HepG2 (cell line): ENCODE data around the gene CCDC106. TPM values are rescaled to one million over a fixed set of nuclear protein-coding genes. Genes with fewer than 3 reads are reported as not detected.

Experiments used
- ATAC-seq: fragments of 200-7000 bp; cut with Tn5 transposase; 3 replicates; pipeline ENCODE4 v1.9.1; 2020; ENCODE audit warnings: mild to moderate bottlenecking, moderate library complexity
- BruUV-seq: library from RNA; stranded (reverse); fragments of 400-500 nt; replicated peaks from 2 replicates; lab custom pipeline; 2021; lab: Mats Ljungman, UMichigan
- CTCF ChIA-PET: fragments of 300-600 bp; formaldehyde crosslinking; extraction: SDS; loops from one replicate; lab custom pipeline; 2021; ENCODE audit warnings: low total read pairs, inconsistent platforms, low intra/inter-chr PET ratio; lab: Yijun Ruan, JAX
- POLR2A ChIA-PET: fragments of 350-600 bp; sonication (Branson Sonifier 250); formaldehyde crosslinking; loops from one replicate; lab custom pipeline; 2020; ENCODE audit warnings: antibody characterized with exemption, inconsistent platforms; lab: Yijun Ruan, JAX
- DNase-seq: peaks from one replicate; pipeline ENCODE4 v3.0.0-alpha.2; 2015; ENCODE audit warnings: low spot score
- FAIRE-seq: peaks from 3 replicates; lab custom pipeline; 2011; peaks lifted over from hg19 to GRCh38; lab: Jason Lieb, UNC
- H2AFZ ChIP-seq: one replicate; pipeline ENCODE4 v1.6.1; 2011; ENCODE audit warnings: low read length, inconsistent platforms
- H3K27ac ChIP-seq: fragments of 300-600 bp; 3 replicates; pipeline ENCODE4 v1.8.0; 2011; ENCODE audit warnings: mixed run types, mild to moderate bottlenecking, mixed read lengths, low read length, inconsistent platforms; ENCODE audit not compliant: insufficient read depth; ENCODE audit errors: extremely low read length
- H3K27me3 ChIP-seq, 2 experiments: fragments of 200-600 bp in 1 of 2; 2 replicates in 1 of 2; 3 replicates in 1 of 2; pipeline versions ENCODE4 v1.6.0 to v1.8.0; 2011; ENCODE audit warnings: low read length in 2 of 2, mild to moderate bottlenecking in 2 of 2, moderate library complexity in 2 of 2, inconsistent platforms in 1 of 2; ENCODE audit not compliant: insufficient read depth in 2 of 2, control insufficient read depth in 1 of 2
- H3K36me3 ChIP-seq, 2 experiments: fragments of 200-600 bp in 1 of 2; replicated peaks in 1 of 2; 2 replicates in 1 of 2; 3 replicates in 1 of 2; pipeline versions ENCODE4 v1.5.1 to v1.8.0; 2011; ENCODE audit warnings: low read length in 2 of 2, inconsistent platforms in 1 of 2; ENCODE audit not compliant: insufficient read depth in 2 of 2, control insufficient read depth in 1 of 2
- H3K4me1 ChIP-seq: 2 replicates; pipeline ENCODE4 v1.5.1; 2012; ENCODE audit warnings: low read length, inconsistent platforms; ENCODE audit not compliant: insufficient read depth
- H3K4me2 ChIP-seq: 2 replicates; pipeline ENCODE4 v1.6.0; 2011; ENCODE audit warnings: low read depth, low read length, inconsistent platforms
- H3K4me3 ChIP-seq, 3 experiments: fragments of 200-600 bp in 1 of 3; sonication (generic), shearing (Covaris generic) in 1 of 3; replicated peaks in 1 of 3; 2 replicates each; pipeline ENCODE4 v1.5.1; 2011 to 2016; ENCODE audit warnings: low read length in 3 of 3, inconsistent platforms in 2 of 3, low read depth in 2 of 3, mild to moderate bottlenecking in 2 of 3, control low read depth in 1 of 3, mixed read lengths in 1 of 3; ENCODE audit not compliant: insufficient read depth in 1 of 3
- H3K79me2 ChIP-seq: one replicate; pipeline ENCODE4 v1.6.1; 2011; ENCODE audit warnings: low read length, inconsistent platforms; ENCODE audit not compliant: insufficient read depth
- H3K9ac ChIP-seq: 2 replicates; pipeline ENCODE4 v1.6.0; 2011; ENCODE audit warnings: mild to moderate bottlenecking, low read depth, low read length, inconsistent platforms; ENCODE audit not compliant: insufficient read depth
- H3K9me3 ChIP-seq: 2 replicates; pipeline ENCODE4 v1.5.1; 2012; ENCODE audit warnings: mild to moderate bottlenecking, low read length
- H4K20me1 ChIP-seq: 2 replicates; pipeline ENCODE4 v1.6.0; 2011; ENCODE audit warnings: inconsistent platforms, mild to moderate bottlenecking, low read length, moderate library complexity; ENCODE audit not compliant: insufficient read depth
- AGO1 ChIP-seq: fragments of 200-400 bp; formaldehyde crosslinking; IDR thresholded peaks from 2 replicates; pipeline ENCODE4 v1.6.1; 2017; ENCODE audit warnings: mild to moderate bottlenecking, low read depth, low read length, moderate library complexity; ENCODE audit not compliant: poor library complexity, severe bottlenecking
- ATF4 ChIP-seq, 2 experiments: fragments of 450-650 bp in 1 of 2; sonication (generic) in 1 of 2; formaldehyde crosslinking; IDR thresholded peaks; 2 replicates each; pipeline versions ENCODE4 v1.5.0 to v1.8.0; 2020 to 2022; ENCODE audit warnings: mild to moderate bottlenecking in 1 of 2, missing genetic modification reagents in 1 of 2
- ATF5 ChIP-seq: sonication (generic); formaldehyde crosslinking; IDR thresholded peaks from 2 replicates; pipeline ENCODE4 v1.4.0; 2020; ENCODE audit warnings: mild to moderate bottlenecking, low read depth, missing genetic modification reagents
- CREBL2 ChIP-seq: sonication (generic); formaldehyde crosslinking; IDR thresholded peaks from 2 replicates; pipeline ENCODE4 v1.8.1; 2023; ENCODE audit warnings: missing genetic modification reagents, mild to moderate bottlenecking, borderline replicate concordance
- CSRNP1 ChIP-seq: sonication (generic); formaldehyde crosslinking; IDR thresholded peaks from 2 replicates; pipeline ENCODE4 v1.8.1; 2023; ENCODE audit warnings: mild to moderate bottlenecking, missing genetic modification reagents
- EHMT2 ChIP-seq: fragments of 200-600 bp; sonication (generic); IDR thresholded peaks from 2 replicates; pipeline ENCODE4 v1.7.0; 2017; ENCODE audit warnings: antibody characterized with exemption, low read depth, low read length, borderline replicate concordance
- EZH2 ChIP-seq: conservative IDR thresholded peaks from 2 replicates; pipeline ENCODE4 v1.6.1; 2012; ENCODE audit warnings: mild to moderate bottlenecking, low read depth, low read length, moderate library complexity
- JUNB ChIP-seq: sonication (generic); formaldehyde crosslinking; IDR thresholded peaks from 2 replicates; pipeline ENCODE4 v1.8.0; 2022; ENCODE audit warnings: missing genetic modification reagents, mild to moderate bottlenecking, borderline replicate concordance
- MEIS1 ChIP-seq: sonication (generic); formaldehyde crosslinking; IDR thresholded peaks from 2 replicates; pipeline ENCODE4 v1.9.0; 2021; ENCODE audit warnings: mild to moderate bottlenecking, missing genetic modification reagents, moderate library complexity, borderline replicate concordance
- MTA1 ChIP-seq: sonication (generic); formaldehyde crosslinking; IDR thresholded peaks from 2 replicates; pipeline ENCODE4 v1.4.0; 2020; ENCODE audit warnings: missing genetic modification reagents, mild to moderate bottlenecking, borderline replicate concordance
- PCBP1 ChIP-seq: fragments of 200-400 bp; formaldehyde crosslinking; IDR thresholded peaks from 2 replicates; pipeline ENCODE4 v1.6.1; 2017; ENCODE audit warnings: mild to moderate bottlenecking, low read depth, low read length, borderline replicate concordance
- PPARG ChIP-seq: conservative IDR thresholded peaks from 2 replicates; pipeline ENCODE4 v1.6.1; 2016; ENCODE audit warnings: missing biosample characterization, missing genetic modification reagents
- SRSF1 ChIP-seq: fragments of 200-400 bp; formaldehyde crosslinking; optimal IDR thresholded peaks from 2 replicates; pipeline ENCODE3; 2017; ENCODE audit warnings: mild to moderate bottlenecking, low read depth, low read length, moderate library complexity
- THAP11 ChIP-seq: IDR thresholded peaks from 2 replicates; pipeline ENCODE4 v1.6.1; 2016; ENCODE audit warnings: missing biosample characterization, missing genetic modification reagents
- ZBTB1 ChIP-seq: sonication (generic); formaldehyde crosslinking; IDR thresholded peaks from 2 replicates; pipeline ENCODE4 v1.4.0; 2020; ENCODE audit warnings: missing genetic modification reagents, borderline replicate concordance
- ZMYM2 ChIP-seq: sonication (generic); formaldehyde crosslinking; IDR thresholded peaks from 2 replicates; pipeline ENCODE4 v1.8.0; 2022; ENCODE audit warnings: mild to moderate bottlenecking, missing genetic modification reagents
- ZNF253 ChIP-seq: sonication (generic); formaldehyde crosslinking; IDR thresholded peaks from 2 replicates; pipeline ENCODE4 v1.8.0; 2022; ENCODE audit warnings: mild to moderate bottlenecking, missing genetic modification reagents, borderline replicate concordance
- WGBS: methylation state at CpG from one replicate; pipeline ENCODE4 v1.1.6; 2017; ENCODE audit warnings: low lambda C conversion rate; 5-methylcytosine and 5-hydroxymethylcytosine counted together
- in situ Hi-C: cut with HindIII; loops from 2 replicates; pipeline ENCODE4 v1.10.0; 2017; ENCODE audit warnings: low pct_unique_long_range_greater_than_20kb; ENCODE audit not compliant: extremely low pct_ligation_motif_present
- intact Hi-C: fragments of 100-400 bp; cut with micrococcal nuclease; formaldehyde crosslinking; loops from one replicate; pipeline ENCODE4 v1.10.0; 2022; ENCODE audit not compliant: unreplicated experiment
- polyA plus RNA-seq, 8 experiments: library from polyadenylated mRNA; depleted of rRNA in 3 of 8; stranded (reverse) in 7 of 8; unstranded in 1 of 8; fragments of >200 nt; fragmentation: Illumina TruSeq in 4 of 8; extraction: Trizol in 4 of 8; gene quantifications; 2 replicates each; pipeline versions ENCODE4 v1.2.1 to v1.2.3, GENCODE V29; 2011 to 2016; ENCODE audit warnings: low read depth in 4 of 8, missing spikeins in 1 of 8, mixed read lengths in 1 of 8; ENCODE audit not compliant: insufficient read depth in 1 of 8
- total RNA-seq, 5 experiments: library from RNA; depleted of rRNA; stranded (reverse); fragments of >200 nt; fragmentation: Illumina TruSeq; extraction: Trizol; gene quantifications; 2 replicates each; pipeline ENCODE4 v1.2.3, GENCODE V29; 2016; ENCODE audit warnings: low read depth in 1 of 5
- TF ChIP-seq, protein P1 (sequence below): sonication (generic); formaldehyde crosslinking; IDR thresholded peaks from 2 replicates; pipeline ENCODE4 v1.5.0; 2020; ENCODE audit warnings: missing genetic modification reagents, mild to moderate bottlenecking, borderline replicate concordance

The CCDC106 gene
- total and polyA plus RNA-seq, 2 of the 13 experiments (the other 11 are each of a cell fraction or from before 2014, with no cell fraction given): 4.7 to 8.8 TPM

DNA sequence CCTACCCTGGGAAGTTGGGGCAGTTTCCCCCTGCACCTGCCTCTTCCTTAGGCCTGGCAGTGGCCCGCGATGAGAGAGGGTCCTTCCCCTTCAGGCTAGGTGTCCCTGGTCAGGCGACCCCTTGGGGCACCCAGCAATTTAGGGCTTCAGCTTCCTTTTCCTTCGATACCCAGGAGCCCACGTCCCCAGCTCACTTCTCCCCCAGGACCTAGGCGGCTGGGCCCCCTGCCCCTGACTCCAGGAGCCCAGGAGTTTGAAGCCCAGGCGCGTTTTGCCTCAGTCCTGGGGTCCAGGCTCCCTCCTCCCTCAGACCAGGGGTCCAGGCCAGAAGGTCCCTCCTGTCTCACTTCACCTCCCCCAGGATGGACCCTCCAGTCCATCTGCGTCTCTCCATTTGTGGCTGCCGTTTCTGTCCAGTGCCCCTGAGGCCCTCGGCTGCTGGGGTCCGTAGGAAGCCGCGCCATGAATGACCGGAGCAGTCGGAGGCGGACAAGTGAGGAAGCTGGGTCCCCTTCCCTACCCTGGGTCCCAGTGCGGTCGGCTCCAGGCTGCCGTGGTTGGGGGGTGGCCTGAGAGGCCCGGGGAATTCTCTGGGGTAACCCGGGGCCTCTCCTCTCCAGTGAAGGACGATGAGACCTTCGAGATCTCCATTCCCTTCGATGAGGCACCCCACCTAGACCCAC is 714 bp downstream of the CCDC106 start:
- in situ Hi-C loops: no loop called here
- Histone ChIP-seq H3K9me3 (no peaks in the 10 kb centered on the region), H2AFZ (no peak overlapping the region), H3K36me3 (peaks cover 0 to 10% of the 10 kb centered on the region in 2 experiments; a peak in 2 of 5 replicates), H3K27me3 (no peaks in the 10 kb centered on the region), H3K4me2 (peak overlapping the region; percentile 82), H4K20me1 (no peaks in the 10 kb centered on the region), H3K79me2 (peaks cover 25% of the 10 kb centered on the region), H3K9ac (peak overlapping the region; percentile 86), H3K4me3 (peak overlapping the region; percentile 78 to 96 (median 96)), H3K4me1 (peaks cover 44% of the 10 kb centered on the region), H3K27ac (peak overlapping the region; percentile 76)
- WGBS: 48% methylated on average over 11 of the region's 25 CpGs
- ATAC-seq (peak; percentile 26), FAIRE-seq (no peak), DNase-seq (no peak)
- ChIA-PET CTCF (no interaction called here), POLR2A (no interaction called here)
- intact Hi-C loops: no loop called here
- no TSS peak for BruUV-seq
- TF ChIP-seq EHMT2 (no peak), ZBTB1 (CRISPR knock-in tag) (no peak), SRSF1 (no peak), MTA1 (0 out of 2 replicates have a peak, but pooled peaks have one; percentile 33), PPARG (CRISPR knock-in tag) (no peak), EZH2 (no peak), ZMYM2 (no peak), ATF4 (CRISPR knock-in tag; IDR thresholded peaks at IDR 0.05) (no peak), CSRNP1 (CRISPR knock-in tag) (no peak), PCBP1 (0 out of 2 replicates have a peak, but pooled peaks have one; percentile 42), JUNB (CRISPR knock-in tag) (no peak), ATF5 (CRISPR knock-in tag) (no peak), THAP11 (CRISPR knock-in tag) (no peak), ZNF253 (CRISPR knock-in tag) (peak; percentile 71; the same call in 1 of the 2 replicates), MEIS1 (CRISPR knock-in tag) (no peak), AGO1 (no peak), CREBL2 (0 out of 2 replicates have a peak, but pooled peaks have one; percentile 42)
- TF ChIP-seq, protein P1, sequence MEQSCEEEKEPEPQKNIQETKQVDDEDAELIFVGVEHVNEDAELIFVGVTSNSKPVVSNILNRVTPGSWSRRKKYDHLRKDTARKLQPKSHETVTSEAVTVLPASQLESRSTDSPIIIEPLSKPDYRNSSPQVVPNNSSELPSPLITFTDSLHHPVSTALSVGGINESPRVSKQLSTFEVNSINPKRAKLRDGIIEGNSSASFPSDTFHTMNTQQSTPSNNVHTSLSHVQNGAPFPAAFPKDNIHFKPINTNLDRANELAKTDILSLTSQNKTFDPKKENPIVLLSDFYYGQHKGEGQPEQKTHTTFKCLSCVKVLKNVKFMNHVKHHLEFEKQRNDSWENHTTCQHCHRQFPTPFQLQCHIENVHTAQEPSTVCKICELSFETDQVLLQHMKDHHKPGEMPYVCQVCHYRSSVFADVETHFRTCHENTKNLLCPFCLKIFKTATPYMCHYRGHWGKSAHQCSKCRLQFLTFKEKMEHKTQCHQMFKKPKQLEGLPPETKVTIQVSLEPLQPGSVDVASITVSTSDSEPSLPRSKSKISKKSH (CRISPR knock-in tag): no peak
